GM23338 (cell line): ENCODE results near the gene SPATS2. TPM values are rescaled to one million over a fixed set of nuclear protein-coding genes. Genes with fewer than 3 reads are reported as not detected.

Experiments used
- ATAC-seq: fragments of 200-7000 bp; cut with Tn5 transposase; 3 replicates; pipeline ENCODE4 v1.9.1; 2020
- DNase-seq: peaks from one replicate; pipeline ENCODE4 v3.0.0-alpha.2; 2015; ENCODE audit warnings: low spot score
- H2AFZ ChIP-seq: fragments of 200-600 bp; sonication (generic); 2 replicates; pipeline ENCODE4 v1.8.0; 2016; ENCODE audit warnings: antibody characterized with exemption, mild to moderate bottlenecking, moderate library complexity
- H3F3A ChIP-seq: fragments of 200-600 bp; sonication (generic); replicated peaks from 2 replicates; pipeline ENCODE4 v1.8.0; 2017; ENCODE audit warnings: antibody characterized with exemption, mixed run types, low read depth
- H3K27ac ChIP-seq: fragments of 200-600 bp; sonication (generic); 2 replicates; pipeline ENCODE4 v1.6.1; 2016; ENCODE audit warnings: low read depth
- H3K27me3 ChIP-seq: fragments of 200-600 bp; sonication (generic); 2 replicates; pipeline ENCODE4 v1.8.0; 2016; ENCODE audit warnings: mild to moderate bottlenecking, mixed run types, moderate library complexity; ENCODE audit not compliant: insufficient read depth
- H3K36me3 ChIP-seq: fragments of 200-600 bp; sonication (generic); 2 replicates; pipeline ENCODE4 v1.8.0; 2016; ENCODE audit warnings: mild to moderate bottlenecking; ENCODE audit not compliant: insufficient read depth
- H3K4me1 ChIP-seq: fragments of 200-600 bp; sonication (generic); 2 replicates; pipeline ENCODE4 v1.8.0; 2016; ENCODE audit warnings: mild to moderate bottlenecking, moderate library complexity; ENCODE audit not compliant: insufficient read depth
- H3K4me2 ChIP-seq: fragments of 200-600 bp; sonication (generic); 2 replicates; pipeline ENCODE4 v1.7.1; 2017; ENCODE audit warnings: mixed run types
- H3K4me3 ChIP-seq: fragments of 200-600 bp; sonication (generic); 2 replicates; pipeline ENCODE4 v1.6.1; 2016; ENCODE audit warnings: mixed run types
- H3K79me2 ChIP-seq: fragments of 200-600 bp; sonication (generic); replicated peaks from 2 replicates; pipeline ENCODE4 v1.8.0; 2017; ENCODE audit warnings: mild to moderate bottlenecking; ENCODE audit not compliant: insufficient read depth
- H3K9me2 ChIP-seq: fragments of 200-600 bp; sonication (generic); 2 replicates; pipeline ENCODE4 v1.8.0; 2017; ENCODE audit not compliant: insufficient read depth
- H4K20me1 ChIP-seq: fragments of 200-600 bp; sonication (generic); replicated peaks from 2 replicates; pipeline ENCODE4 v1.8.0; 2017; ENCODE audit warnings: mild to moderate bottlenecking; ENCODE audit not compliant: insufficient read depth
- H3K27ac Mint-ChIP-seq: 2 replicates; pipeline ENCODE4 v1.8.0; 2020; ENCODE audit warnings: inconsistent platforms, mild to moderate bottlenecking, moderate library complexity, mixed read lengths
- H3K27me3 Mint-ChIP-seq: 3 replicates; pipeline ENCODE4 v1.8.0; 2022; ENCODE audit warnings: low read depth, mild to moderate bottlenecking, moderate library complexity, mixed read lengths, inconsistent platforms; ENCODE audit not compliant: insufficient read depth, poor library complexity
- H3K36me3 Mint-ChIP-seq: 3 replicates; pipeline ENCODE4 v1.8.0; 2021; ENCODE audit warnings: low read depth, mild to moderate bottlenecking, inconsistent platforms, moderate library complexity, mixed read lengths
- H3K4me1 Mint-ChIP-seq: 3 replicates; pipeline ENCODE4 v1.8.0; 2020; ENCODE audit warnings: mild to moderate bottlenecking, inconsistent platforms, mixed read lengths
- H3K4me3 Mint-ChIP-seq: 3 replicates; pipeline ENCODE4 v1.8.0; 2021; ENCODE audit warnings: moderate library complexity, mild to moderate bottlenecking, inconsistent platforms, mixed read lengths
- H3K9me3 Mint-ChIP-seq: 3 replicates; pipeline ENCODE4 v1.8.0; 2020; ENCODE audit warnings: moderate library complexity, mild to moderate bottlenecking, inconsistent platforms, mixed read lengths
- CREB1 ChIP-seq: fragments of 250-450 bp; sonication (Bioruptor Pico); IDR thresholded peaks from 2 replicates; pipeline ENCODE4 v1.5.0; 2020; ENCODE audit warnings: low read depth, mild to moderate bottlenecking, moderate library complexity
- CTCF ChIP-seq, 2 experiments: fragments of 200-600 bp in 1 of 2; sonication (generic) in 1 of 2; conservative IDR thresholded peaks; 2 replicates each; pipeline versions ENCODE4 v1.5.1 to v1.6.1; 2016 to 2017; ENCODE audit warnings: antibody characterized with exemption in 2 of 2, low read depth in 2 of 2, mild to moderate bottlenecking in 2 of 2, moderate library complexity in 1 of 2
- ETS1 ChIP-seq: IDR thresholded peaks from 2 replicates; pipeline ENCODE4 v1.6.1; 2016; ENCODE audit warnings: antibody characterized with exemption
- EZH2 ChIP-seq: fragments of 200-600 bp; sonication (generic); IDR thresholded peaks from one replicate; pipeline ENCODE4 v1.8.0; 2017; ENCODE audit warnings: antibody characterized with exemption, mild to moderate bottlenecking, low read depth; ENCODE audit not compliant: unreplicated experiment
- EZH2phosphoT487 ChIP-seq: fragments of 200-600 bp; sonication (generic); IDR thresholded peaks from one replicate; pipeline ENCODE4 v1.8.1; 2018; ENCODE audit warnings: antibody characterized with exemption; ENCODE audit not compliant: unreplicated experiment
- JUNB ChIP-seq: IDR thresholded peaks from one replicate; pipeline ENCODE4 v1.6.1; 2016; ENCODE audit warnings: antibody characterized with exemption; ENCODE audit not compliant: unreplicated experiment
- NANOG ChIP-seq: IDR thresholded peaks from 2 replicates; pipeline ENCODE4 v1.6.1; 2016; ENCODE audit warnings: antibody characterized with exemption, borderline replicate concordance
- POLR2AphosphoS5 ChIP-seq: IDR thresholded peaks from 2 replicates; pipeline ENCODE4 v1.6.1; 2016; ENCODE audit warnings: antibody characterized with exemption, low read depth
- REST ChIP-seq: IDR thresholded peaks from one replicate; pipeline ENCODE4 v1.6.1; 2018; ENCODE audit warnings: antibody characterized with exemption; ENCODE audit not compliant: unreplicated experiment
- STAT1 ChIP-seq: IDR thresholded peaks from one replicate; pipeline ENCODE4 v1.6.1; 2016; ENCODE audit warnings: antibody characterized with exemption; ENCODE audit not compliant: unreplicated experiment
- ZNF114 ChIP-seq: fragments of 250-450 bp; sonication (Bioruptor Pico); IDR thresholded peaks from 2 replicates; pipeline ENCODE4 v1.5.0; 2020; ENCODE audit warnings: mild to moderate bottlenecking, moderate library complexity
- ZNF331 ChIP-seq: fragments of 250-450 bp; sonication (Bioruptor Pico); IDR thresholded peaks from 2 replicates; pipeline ENCODE4 v1.5.0; 2020; ENCODE audit warnings: low read depth, mild to moderate bottlenecking, moderate library complexity
- ZNF462 ChIP-seq: fragments of 250-450 bp; sonication (Bioruptor Pico); IDR thresholded peaks from 2 replicates; pipeline ENCODE4 v1.5.0; 2020; ENCODE audit warnings: mild to moderate bottlenecking, moderate library complexity
- polyA plus RNA-seq: library from polyadenylated mRNA; unstranded; fragments of >200 nt; fragmentation: Nextera tagmentation; extraction: Ambion mirVana; gene quantifications from 2 replicates; pipeline ENCODE4 v1.2.1, GENCODE V29; 2016
- total RNA-seq: library from RNA; depleted of rRNA; stranded (reverse); fragments of >200 nt; shearing (Covaris generic); gene quantifications from 2 replicates; pipeline ENCODE4 v1.2.3, GENCODE V29; 2014

SPATS2 gene
- total and polyA plus RNA-seq, 2 experiments from 2014 or later, result 20.6 to 61.0 TPM

- no peaks in the 10 kb centered on the region; the same call in 1 of the 2 replicates for H4K20me1 ChIP-seq
- TF ChIP-seq REST, result no peak
- no peak for TF ChIP-seq CTCF (conservative IDR thresholded peaks at IDR 0.05; ENCODE audit: low read depth in 2 of 2)
- TF ChIP-seq EZH2phosphoT487, result no peak
- TF ChIP-seq ZNF114 (CRISPR knock-in tag), result no peak
- TF ChIP-seq ZNF462 (CRISPR knock-in tag), result no peak
- TF ChIP-seq NANOG, result no peak
- no peak for TF ChIP-seq JUNB
- no peak for TF ChIP-seq ETS1
- TF ChIP-seq EZH2, result no peak
- TF ChIP-seq ZNF331 (CRISPR knock-in tag), result no peak
- TF ChIP-seq CREB1, result no peak
- no peak for TF ChIP-seq POLR2AphosphoS5
- no peak for TF ChIP-seq STAT1
- no peak overlapping the region for H2AFZ ChIP-seq
- H3K9me2 ChIP-seq, result no peaks in the 10 kb centered on the region
- H3K4me2 ChIP-seq, result no peak overlapping the region
- no peak overlapping the region for H3K27ac ChIP-seq
- H3K27me3 ChIP-seq, result no peaks in the 10 kb centered on the region
- no peak overlapping the region for H3K27ac Mint-ChIP-seq
- ATAC-seq (no peak), DNase-seq (no peak)
- H3K9me3 Mint-ChIP-seq, result no peaks in the 10 kb centered on the region
- H3K36me3 Mint-ChIP-seq, result peaks cover 7% of the 10 kb centered on the region; the same call in 1 of the 3 replicates
- H3F3A ChIP-seq, result no peaks in the 10 kb centered on the region
- no peak overlapping the region for H3K4me3 Mint-ChIP-seq
- no peaks in the 10 kb centered on the region; the same call in 1 of the 2 replicates for H3K36me3 ChIP-seq
- H3K4me1 Mint-ChIP-seq, result no peaks in the 10 kb centered on the region
- H3K4me3 ChIP-seq, result no peak overlapping the region
- H3K4me1 ChIP-seq, result no peaks in the 10 kb centered on the region
- peaks cover 2% of the 10 kb centered on the region for H3K27me3 Mint-ChIP-seq
- no peaks in the 10 kb centered on the region for H3K79me2 ChIP-seq
Observed at GRCh38 chr12:49507139-49507538, 139.9 kb downstream of the SPATS2 start.
